NCI-H82 (cell line): ENCODE data around the gene SDF2L1.
"Not testable (repeated sequence)": the region's sequence is repeated elsewhere in the genome, so short reads cannot be mapped to it uniquely, and the experiment has no call there.

Experiments used
- DNase-seq: peaks from one replicate; lab custom pipeline; 2025; lab: John Stamatoyannopoulos, UW

The SDF2L1 gene

DNA sequence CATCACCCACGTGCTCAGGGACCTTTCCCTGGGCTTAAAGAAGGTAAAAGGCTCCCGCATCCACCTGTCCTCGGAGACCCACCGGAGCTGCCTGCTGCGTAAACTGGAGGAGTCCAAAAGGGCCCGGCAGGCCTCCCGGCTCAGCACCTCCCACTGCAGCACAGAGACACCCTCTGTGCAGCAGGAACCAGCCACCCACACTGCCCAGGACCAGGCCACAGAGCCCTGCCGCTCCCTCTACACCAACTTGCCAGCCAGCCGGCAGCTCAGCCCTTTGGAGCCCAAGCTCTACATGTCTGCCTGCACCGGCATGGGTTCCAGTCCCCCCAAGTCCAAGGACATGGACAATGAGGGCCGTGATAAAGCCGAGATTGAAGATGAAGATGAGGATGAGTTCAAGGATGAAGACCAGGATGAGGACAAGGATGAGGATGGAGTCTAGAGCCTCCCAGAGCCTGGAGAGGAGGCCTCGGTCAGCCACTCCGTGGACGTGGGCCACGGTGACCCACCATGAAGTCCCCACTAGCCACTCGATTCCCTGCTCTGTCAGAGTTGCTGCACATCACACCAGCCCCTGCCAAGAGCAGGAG, 5.4 kb upstream of the SDF2L1 start:
- no peak for DNase-seq

DNA sequence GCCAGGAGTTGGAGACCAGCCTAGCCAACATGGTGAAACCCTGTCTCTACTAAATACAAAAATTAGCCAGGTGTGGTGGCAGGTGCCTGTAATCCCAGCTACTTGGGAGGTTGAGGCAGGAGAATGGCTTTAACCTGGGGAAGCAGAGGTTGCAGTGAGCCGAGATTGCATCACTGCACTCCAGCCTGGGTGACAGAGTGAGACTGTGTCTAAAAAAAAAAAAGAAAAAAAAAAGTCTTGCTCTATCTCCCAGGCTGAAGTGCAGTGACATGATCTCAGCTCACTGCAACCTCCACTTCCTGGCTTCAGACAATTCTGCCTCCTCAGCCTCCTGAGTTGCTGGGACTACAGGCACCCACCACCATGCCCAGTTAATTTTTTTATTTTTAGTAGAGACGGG, 4.7 kb upstream of the SDF2L1 start:
- not testable (repeated sequence) for DNase-seq

DNA sequence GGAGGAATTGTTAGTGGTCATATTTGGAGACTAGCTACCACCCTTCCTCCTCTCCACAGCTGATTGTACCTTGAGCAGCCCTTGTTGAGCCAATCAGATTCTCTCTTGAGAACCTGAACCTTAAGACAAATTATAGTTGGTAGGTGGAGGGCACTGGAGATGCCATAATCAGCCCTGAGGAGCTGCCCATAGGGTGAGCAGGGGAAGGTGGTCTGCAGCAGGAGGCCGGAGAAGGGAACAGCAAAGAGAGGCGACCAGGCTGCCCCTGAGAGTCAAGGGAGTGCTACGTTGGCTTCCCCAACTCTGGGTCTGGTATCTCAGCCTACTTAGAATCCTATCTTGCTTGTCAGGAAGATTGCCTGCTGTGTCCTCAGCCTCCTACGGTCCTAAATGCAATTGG, 2.7 kb upstream of the SDF2L1 start:
- DNase-seq, result no peak

DNA sequence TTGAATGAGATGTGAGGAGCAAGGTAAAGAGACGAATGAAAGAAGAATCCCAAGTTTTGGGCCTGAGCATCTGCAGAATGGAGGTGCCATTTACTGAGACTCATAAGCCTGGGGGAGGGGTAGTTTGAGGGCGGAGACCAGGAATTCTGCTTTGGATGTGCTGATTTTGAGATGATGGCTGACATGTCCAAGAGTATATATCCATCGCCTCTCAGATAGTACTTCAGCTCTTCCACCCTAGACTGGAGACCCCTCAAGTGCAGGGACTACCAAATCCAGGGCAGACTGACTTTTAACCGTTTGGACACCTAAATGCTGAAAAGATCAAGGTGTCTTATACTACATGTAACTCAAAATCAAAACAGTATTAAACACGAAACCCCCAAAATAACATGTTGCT, 1.3 kb upstream of the SDF2L1 start:
- no peak for DNase-seq

DNA sequence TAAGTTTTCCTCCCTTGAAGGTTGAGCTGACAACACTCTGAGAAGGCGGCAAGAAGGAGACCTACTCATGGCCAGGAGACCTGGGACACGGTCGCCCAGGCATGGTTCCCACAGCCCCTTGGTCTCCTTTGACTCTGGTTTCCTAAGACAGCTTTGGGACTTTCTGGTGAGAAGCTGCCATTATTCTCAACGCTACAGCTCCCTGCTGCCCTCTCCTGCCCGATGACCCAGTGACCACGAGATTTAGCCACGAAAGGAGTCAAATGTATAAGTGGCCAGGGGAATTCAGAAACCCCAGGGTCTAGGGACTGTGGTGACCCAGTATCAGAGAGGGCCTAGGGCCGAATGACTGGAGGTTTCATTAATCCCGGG, 699 bp upstream of the SDF2L1 start:
- peak; percentile 67 for DNase-seq

DNA sequence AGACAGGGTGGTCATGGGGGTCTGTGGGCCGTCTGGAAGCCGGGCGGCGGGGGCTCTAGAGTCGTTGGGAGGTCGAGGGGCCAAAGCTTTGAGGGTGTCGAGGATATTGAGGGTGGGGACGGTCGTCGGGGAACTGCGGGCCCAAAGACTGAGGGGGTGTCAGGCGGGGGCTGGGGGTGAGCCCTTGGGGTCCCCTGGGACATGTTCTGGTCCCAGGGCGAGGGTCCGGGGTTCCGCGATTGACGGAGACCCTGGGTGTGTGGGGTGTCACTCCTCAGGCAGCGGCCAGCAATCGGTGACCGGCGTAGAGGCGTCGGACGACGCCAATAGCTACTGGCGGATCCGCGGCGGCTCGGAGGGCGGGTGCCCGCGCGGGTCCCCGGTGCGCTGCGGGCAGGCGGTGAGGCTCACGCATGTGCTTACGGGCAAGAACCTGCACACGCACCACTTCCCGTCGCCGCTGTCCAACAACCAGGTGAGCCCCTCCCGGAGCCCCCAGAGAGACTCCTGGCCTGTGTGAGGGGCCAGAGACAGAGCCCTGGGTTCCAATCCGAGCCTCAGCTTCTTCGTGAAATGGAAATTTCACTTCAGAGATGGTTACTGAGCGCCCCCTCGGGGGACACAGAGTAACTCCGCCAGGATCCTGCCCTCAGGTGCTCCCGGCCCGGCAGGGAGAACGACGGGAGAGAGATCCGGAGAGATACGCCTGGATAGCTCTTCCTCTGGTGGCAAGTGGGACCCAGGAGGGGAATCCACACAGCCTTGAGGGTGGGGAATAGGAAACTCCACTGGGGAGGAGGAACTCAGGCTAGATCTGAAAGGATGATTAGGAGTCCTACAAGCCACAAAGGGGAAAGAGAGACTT, 714 bp downstream of the SDF2L1 start:
- peak; percentile 79 for DNase-seq

DNA sequence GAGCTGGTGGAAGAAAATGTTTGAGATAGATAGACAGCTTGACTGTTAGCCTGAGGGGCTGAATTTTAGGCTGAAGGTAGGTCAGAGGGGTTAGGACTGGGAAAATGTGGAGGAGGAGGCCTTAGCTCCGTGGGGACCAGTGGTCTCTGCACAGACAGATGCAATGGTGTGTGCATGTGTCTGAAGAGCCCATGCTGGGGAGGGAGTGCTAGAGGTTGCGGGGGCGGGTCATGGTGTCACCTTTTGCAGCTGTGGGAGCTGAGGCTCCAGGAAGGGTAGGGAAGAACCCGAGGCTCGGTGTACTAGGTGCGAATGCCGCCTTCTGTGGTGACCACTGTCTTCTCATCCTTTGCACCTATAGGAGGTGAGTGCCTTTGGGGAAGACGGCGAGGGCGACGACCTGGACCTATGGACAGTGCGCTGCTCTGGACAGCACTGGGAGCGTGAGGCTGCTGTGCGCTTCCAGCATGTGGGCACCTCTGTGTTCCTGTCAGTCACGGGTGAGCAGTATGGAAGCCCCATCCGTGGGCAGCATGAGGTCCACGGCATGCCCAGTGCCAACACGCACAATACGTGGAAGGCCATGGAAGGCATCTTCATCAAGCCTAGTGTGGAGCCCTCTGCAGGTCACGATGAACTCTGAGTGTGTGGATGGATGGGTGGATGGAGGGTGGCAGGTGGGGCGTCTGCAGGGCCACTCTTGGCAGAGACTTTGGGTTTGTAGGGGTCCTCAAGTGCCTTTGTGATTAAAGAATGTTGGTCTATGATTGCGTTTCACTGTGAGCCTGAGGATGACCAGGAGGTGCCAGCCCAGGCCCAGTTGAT, 1.6 kb downstream of the SDF2L1 start:
- no peak for DNase-seq

DNA sequence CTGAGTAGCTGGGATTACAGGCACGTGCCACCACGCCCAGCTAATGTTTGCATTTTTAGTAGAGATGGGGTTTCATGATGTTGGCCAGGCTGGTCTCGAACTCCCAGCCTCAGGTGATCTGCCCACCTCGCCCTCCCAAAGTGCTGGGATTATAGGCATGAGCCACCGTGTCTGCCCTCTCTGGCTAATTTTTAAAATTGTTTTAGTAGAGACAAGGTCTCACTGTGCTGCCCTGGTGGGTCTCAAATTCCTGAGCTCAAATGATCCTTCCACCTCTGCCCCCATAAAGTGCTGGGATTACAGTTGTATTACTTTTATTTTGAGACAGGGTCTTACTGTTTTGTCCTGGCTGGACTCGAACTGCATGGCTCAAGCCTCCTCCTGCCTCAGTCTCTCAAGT, 3.4 kb downstream of the SDF2L1 start:
- not testable (repeated sequence) for DNase-seq

DNA sequence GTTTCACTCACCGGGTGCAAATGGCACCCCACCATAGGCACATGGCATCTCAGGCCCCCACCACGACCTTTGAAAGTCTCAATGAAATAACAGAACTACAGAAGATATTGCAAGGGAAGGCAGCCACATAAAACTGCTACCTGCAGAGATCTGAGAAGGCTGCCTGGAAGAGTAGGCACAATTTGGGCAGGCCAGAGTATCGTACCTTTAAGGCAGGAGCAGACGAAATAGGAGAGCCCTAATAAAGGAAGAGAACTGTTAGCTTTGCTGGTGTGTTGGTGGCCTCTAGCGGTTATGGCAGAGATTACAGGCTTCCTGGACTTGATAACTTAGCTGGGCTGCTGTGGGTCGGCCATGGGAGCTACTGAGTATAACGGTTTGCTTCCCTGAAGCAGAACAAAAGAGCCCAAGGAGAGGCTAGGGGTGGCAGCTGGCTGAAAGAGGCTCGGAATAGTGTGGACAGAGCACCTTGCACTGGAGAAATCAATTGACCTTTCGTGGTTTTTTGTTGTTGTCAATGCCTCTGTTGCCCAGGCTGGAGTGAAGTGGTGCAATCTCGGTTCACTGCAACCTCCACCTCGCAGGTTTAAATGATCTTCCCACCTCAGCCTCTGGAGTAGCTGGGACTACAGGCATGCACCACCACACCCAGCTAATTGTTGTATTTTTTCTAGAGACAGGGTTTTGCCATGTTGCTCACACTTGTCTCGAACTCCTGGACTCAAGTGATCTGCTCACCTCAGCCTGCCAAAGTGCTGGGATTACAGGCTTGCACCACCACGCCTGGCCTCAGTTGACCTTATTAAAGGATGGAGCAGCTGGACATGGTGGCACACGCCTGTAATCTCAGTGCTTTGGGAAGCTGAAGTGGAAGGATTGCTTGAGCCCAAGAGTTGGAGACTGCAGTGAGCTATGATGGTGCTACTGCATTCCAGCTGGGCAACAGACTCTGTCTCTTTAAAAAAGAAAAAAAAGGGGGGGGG, 4.8 kb downstream of the SDF2L1 start:
- peak; percentile 89 for DNase-seq

DNA sequence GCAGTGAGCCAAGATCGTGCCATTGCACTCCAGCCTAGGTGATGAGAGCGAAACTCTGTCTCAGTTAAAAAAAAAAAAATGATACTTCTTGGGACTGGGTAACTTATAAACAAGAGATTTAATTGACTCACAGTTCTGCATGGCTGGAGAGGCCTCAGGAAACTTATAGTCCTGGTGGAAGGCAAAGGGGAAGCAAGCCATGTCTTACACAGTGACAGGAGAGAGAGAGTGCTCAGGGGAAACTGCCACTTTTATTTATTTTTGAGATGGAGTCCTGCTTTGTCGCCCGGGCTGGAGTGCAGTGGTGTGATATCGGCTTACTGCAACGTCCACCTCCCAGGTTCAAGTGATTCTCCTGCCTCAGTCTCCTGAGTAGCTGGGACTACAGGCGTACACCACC, 8.2 kb downstream of the SDF2L1 start:
- no peak for DNase-seq

DNA sequence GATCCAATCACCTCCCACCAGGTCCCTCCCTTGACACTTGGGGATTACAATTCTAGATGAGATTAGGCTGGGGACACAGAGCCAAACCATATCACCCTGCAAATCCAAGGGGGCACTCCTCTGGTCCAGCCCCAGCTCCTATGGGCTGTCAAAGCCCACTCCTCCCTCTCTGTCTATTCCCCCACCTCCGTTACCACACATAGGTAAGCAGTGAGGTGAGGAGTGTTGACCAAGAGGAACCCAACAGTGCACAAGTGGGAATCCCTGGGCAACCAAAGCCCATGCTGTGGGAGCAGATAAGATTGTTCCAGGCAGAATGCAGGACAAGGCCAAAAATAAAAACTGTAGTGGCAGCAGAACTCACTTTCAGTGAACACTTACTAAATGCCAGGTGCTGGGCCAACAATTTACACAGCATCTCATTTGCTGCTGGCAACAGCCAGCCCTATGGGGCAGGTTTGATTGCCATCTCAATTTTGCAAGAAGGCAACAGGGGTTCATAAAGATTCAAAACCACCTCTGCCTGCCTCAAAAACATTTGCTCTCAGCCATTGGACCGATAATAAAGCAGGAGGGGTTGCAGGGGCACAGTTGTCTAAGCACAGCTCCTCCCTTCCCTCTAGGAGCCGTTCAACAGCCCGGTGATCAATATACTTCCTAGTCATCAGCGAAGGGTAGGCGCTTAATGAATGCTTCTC, 8.9 kb downstream of the SDF2L1 start:
- DNase-seq, result peak; percentile 71

DNA sequence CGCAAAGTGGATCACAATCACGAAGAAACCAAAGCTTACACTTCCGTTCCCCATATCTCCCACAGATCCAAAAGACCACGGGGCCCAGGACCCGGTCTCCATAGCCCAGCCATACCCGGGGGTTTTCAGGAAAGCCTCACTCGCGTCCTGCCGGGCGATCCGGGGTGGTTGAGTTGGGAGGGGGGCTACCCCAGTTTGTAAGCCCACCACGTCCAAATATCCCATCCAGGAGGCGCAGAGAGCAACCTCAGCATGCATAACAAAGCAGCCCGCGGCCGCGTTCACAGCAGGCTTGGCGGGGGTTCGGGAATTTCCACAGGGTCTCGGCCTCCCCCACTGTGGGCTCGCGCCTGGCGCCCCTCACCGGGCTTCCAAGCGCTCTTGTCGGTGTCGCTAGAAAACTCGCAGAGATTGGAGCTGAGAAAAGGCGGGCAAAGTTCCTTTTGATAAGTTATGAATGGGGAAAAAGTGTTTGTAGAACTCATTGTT, 9.5 kb downstream of the SDF2L1 start:
- no peak for DNase-seq

DNA sequence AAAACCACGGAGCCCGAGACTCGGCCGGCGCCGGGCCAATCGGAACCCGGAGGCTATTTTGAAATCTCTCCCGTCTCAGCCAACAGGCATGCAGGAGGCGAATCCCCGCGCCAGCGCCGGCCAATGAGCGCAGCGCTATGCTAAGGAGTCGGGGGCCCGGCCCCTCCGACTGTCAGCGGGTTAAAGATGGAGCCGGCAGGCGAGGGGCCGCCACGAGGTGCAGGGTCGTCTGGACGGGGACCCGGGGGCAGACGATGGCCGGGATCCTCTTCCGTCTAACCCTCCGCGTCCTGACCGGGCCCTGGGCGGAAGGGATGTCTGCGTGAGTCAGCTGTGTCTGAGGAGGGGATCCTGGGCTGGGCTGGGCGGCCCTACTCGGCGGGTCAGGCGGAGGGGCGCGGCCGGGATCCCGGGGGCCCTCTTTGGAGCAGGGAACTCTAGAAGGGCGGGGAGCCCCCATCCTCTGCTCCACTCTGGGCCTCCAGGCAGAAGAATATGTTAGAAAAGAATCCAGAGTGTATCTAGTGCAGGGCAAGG, 10.0 kb downstream of the SDF2L1 start:
- DNase-seq, result peak; percentile 94

DNA sequence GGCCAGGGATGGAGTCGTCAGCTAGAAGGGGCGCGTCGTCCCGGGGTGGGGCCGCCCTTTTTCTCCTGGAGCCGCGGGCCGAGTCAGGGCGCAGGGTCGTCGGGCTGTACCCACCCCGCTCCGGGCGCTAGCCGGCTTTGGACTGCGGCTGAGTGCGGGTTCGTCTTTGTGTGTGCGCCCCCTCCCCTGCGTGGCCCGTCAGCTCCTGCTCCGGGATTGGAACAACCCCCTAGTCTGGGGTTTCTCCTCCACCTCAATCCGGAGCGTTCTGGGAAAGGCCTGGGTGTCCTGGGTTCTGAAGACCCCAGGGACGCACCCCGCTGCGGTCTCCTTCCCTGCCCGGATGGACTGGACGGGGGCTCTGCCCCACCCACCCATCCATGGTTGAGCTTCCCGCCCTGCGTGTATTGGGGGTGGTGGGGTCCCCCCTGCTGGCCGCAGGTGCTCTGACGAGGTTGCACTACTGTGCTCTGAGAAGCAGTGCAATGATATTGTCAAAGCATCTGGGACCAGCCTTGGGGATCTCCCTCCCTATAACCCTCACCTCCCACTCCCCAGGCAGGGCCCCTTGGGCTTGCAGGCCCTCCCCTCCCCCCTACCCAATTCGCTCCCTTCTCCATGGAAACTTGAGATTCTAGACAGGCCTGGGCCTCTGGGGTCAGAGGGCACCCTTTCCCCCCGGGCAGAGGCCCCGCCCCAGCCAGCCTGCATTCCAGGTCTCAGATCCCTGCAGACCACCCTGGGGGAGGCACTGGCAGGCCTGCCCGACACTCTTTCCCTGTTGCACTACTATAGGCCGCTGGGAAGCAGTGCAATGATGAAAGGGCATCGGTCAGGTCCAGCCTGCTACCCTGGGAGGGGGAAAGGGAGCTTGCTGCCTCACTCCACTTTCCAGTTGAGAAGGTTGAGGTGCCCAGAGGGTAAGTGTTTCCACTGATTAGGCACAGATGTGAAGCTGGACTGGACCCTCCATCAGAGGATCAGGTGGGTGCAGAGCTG, 10.7 kb downstream of the SDF2L1 start:
- DNase-seq, result peak; percentile 20

DNA sequence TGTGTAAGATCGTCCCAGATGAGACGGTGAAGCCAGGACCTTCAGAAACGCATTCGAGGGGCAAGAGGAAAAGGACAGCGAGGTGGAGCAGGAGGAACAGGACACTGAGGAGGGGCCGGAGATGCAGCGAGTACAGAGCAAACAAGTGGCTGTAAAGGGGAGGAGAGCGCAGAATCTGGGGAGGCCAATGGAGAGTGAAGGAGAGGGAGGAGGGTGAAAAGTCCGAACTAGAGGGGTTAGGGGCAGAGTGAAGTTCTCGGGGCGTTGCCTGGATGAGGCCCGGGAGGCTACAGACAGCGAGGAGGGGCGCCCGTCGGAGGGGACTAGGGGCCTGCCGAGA, 14.9 kb downstream of the SDF2L1 start:
- no peak for DNase-seq

DNA sequence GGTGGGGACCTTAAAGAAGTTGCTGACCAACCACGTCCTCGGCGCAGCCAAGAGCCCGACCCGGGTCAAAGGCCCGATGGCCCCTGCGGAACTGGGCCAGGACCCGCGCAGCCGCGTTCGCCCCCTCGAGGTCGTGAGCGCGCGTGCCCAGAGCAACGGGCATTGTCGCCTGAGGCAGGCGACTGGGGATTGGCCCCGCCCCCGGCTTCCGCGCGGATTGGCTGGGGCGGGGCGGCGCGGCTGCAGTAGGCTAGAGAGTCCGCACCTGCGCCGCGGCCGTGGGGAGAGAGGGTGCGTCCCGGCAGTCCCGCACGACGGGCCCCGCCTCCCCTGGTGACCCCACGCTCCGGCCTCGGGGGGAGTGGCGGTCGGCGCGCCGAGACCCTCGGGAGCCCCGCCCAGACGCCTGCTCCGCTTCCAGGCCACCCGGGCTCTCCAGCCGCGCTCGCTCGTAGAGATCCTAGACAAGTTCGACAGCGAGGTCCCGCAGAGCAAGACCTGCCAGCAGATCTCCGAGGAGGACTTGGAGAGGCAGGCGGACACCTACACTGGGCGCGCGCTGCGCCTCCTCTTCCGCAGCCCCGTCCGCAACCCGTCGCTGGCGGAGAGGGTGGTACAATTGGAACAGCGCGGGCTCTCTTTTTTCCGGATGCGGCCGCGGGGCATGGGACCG, 15.4 kb downstream of the SDF2L1 start:
- DNase-seq, result peak; percentile 95

DNA sequence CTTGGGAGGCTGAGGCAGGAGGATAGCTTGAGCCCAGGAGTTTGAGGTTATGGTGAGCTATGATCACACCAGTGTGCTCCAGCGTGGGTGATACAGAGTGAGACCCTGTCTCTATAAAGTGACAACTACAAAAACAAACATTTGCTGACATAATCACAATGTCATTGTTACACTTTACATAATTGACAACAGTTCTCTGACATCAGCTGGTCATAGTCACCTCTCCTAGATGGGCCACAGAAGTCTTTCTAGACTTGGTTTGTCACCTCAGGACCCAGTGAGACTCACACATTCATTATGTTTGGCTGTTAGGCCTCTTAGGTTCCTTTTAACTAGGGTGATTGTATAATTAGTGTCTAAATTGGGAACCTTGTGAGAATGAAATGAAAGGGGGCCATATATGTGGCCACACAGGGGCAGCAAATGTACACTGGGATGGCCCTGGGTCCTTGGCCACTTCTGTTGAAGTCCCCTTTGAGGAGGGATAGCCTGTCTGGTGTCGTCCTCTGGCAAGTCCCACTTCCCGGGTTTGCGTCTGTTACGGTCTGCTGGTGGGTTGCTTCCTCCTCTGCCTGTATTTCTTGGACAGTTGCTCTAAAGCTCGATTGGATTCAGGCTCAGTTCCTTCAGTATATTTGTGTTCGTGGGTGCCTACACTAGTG, 17.9 kb downstream of the SDF2L1 start:
- peak; percentile 20 for DNase-seq

DNA sequence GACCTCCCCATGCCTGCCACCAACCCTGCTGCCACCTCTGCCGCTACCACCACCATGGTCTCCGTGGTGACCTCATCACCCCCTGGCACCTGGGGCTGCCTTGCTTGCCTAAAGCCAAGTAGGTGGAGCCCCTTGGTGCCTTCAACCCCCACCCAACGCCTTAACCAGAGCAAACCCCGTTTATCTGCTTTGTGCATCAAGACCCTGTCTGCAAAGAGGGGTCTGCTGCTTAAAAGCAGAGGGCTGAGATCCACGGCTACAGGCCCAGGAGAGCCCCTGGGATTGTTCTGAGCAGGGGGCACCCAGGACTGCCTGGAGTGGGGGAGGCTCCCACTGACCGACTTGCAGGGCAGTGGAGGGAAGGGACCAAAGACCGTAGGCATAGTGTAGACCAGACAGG, 18.8 kb downstream of the SDF2L1 start:
- no peak for DNase-seq
